GM23248 (cell line): ENCODE measurements around the gene PRKCA.

Experiments used
- EZH2 ChIP-seq: fragments of 200-600 bp; sonication (generic); IDR thresholded peaks from 2 replicates; pipeline ENCODE4 v1.6.1; 2018; ENCODE audit warnings: antibody characterized with exemption, mild to moderate bottlenecking; ENCODE audit not compliant: insufficient read depth, poor library complexity, severe bottlenecking
- EZH2phosphoT487 ChIP-seq: fragments of 200-600 bp; sonication (generic); IDR thresholded peaks from 2 replicates; pipeline ENCODE4 v1.6.1; 2018; ENCODE audit warnings: antibody characterized with exemption, moderate library complexity, mild to moderate bottlenecking, low read depth; ENCODE audit not compliant: insufficient read depth

- TF ChIP-seq EZH2, result no peak
- TF ChIP-seq EZH2phosphoT487, result no peak
Measured at GRCh38 chr17:66310528-66311148, 8.2 kb downstream of the PRKCA start.
